Putamen (tissue), 1 donor: Measurements from ENCODE around the gene CNNM1.

Experiments used
- DNase-seq: peaks from one replicate; pipeline ENCODE4 v3.0.0-alpha.2; 2016; ENCODE audit warnings: low spot score

CNNM1 gene

GRCh38 chr10:99372546-99373271 lies 43.6 kb downstream of the CNNM1 start:
- no peak for DNase-seq

GRCh38 chr10:99374526-99374925 lies 45.4 kb downstream of the CNNM1 start:
- DNase-seq, result no peak

GRCh38 chr10:99374972-99375371 lies 45.8 kb downstream of the CNNM1 start:
- no peak for DNase-seq

GRCh38 chr10:99375426-99375825 lies 46.3 kb downstream of the CNNM1 start:
- DNase-seq, result no peak

GRCh38 chr10:99382176-99382575 lies 53.0 kb downstream of the CNNM1 start:
- no peak for DNase-seq

- DNase-seq, result no peak
Measured at GRCh38 chr10:99387071-99387470, 57.9 kb downstream of the CNNM1 start.

- DNase-seq, result no peak
Measured at GRCh38 chr10:99387541-99387940, 58.4 kb downstream of the CNNM1 start.

GRCh38 chr10:99389729-99390480 lies 60.7 kb downstream of the CNNM1 start:
- peak; percentile 79 for DNase-seq

DNA sequence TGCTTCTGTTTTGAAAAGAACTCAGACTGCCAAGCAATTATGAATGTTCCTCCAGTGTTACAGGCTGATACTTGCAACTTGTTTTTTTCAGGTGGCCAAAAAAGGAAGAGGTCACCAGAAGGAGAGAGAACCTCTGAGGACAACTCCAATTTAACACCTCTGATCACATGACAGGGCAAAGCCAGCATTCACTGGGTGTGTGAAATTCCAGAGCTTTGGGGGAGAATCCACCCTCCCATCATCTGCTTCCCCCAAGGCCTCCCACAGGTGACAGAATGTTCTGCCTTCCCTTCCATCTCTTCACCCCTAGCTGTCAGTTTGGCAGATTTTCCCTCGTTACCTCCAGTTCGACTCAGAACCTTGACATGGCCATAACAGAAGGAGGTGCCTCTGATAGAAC lies 62.2 kb downstream of the CNNM1 start:
- no peak for DNase-seq

- no peak for DNase-seq
Measured at GRCh38 chr10:99393036-99393435, 63.9 kb downstream of the CNNM1 start.

DNA sequence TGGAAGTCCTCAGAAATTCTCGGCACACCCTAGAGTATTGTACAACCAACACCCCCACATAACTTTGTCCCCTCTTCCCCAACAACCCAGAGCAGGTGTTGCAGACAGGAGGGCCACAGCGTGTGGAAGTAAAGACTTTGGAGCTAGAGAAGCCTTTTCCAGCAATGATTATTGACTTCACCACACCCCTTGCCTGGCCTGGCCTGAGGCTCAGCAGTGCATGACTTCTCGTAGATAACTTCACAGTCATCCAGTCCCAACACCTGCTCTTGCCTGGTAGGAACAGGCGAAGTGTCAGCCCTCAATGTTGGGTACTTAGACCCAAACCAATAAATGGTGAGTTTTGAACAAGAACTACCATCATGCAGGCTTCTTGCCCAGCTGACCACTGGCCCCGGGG lies 64.5 kb downstream of the CNNM1 start:
- DNase-seq, result no peak

DNA sequence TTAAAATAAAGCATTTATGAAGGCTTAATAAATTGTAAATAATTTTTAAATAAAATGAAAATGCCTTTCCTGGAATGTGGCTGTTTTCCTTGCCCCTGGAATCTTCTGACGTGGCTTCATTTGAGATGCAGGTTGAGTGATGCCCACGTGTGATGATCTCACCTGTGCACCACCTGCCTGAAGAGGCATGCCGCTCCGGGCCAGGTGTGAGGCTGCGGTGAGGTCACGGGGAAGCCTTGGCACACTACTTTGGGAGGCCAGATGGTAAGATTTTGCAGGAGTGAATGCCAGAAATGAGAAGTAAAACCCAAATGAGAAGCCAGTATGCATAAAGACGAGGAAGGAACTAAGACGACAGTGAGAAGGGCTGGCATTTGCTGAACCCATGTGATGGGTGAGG lies 65.1 kb downstream of the CNNM1 start:
- DNase-seq, result no peak

GRCh38 chr10:99394761-99395386 lies 65.7 kb downstream of the CNNM1 start:
- DNase-seq, result no peak

GRCh38 chr10:99395750-99396445 lies 66.7 kb downstream of the CNNM1 start:
- no peak for DNase-seq

GRCh38 chr10:99396471-99396870 lies 67.3 kb downstream of the CNNM1 start:
- no peak for DNase-seq

DNA sequence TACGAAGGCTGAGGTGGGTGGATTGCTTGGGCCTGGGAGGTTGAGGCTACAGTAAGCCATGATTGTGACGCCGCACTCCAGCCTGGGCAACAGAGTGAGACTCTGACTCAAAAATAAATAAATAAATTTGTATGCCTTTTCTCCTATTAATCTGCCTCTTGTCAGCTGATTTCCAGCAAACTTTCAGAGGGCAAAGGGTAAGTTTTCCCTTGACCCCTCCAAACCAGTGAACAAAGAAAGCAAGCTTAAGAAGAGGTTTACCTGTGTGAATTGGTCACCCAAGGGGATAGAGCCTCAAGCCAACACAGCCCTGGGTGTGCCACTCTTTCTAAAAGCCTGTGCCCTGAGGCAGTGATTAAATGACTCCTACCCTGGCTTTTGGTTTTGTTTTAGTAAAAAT lies 70.5 kb downstream of the CNNM1 start:
- DNase-seq, result no peak

DNA sequence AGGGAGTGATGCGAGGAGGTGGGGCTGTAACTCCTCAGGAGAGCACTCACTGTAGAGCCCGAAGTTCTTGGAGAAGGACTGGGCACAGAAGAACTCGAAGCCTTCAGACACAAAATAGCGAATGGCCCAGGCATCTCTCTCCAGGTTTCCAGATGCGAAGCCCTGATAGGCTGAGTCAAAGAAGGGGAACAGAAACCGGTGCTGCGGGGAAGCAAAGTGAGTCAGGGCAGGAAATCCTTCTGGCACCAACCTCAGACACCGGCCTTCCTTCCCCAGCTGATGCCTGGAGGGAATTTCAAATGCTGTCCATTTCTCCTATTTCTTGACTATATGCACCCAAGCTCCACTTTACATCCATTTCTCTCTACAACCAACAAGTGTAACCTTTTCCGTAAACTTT lies 74.5 kb downstream of the CNNM1 start:
- DNase-seq, result no peak

GRCh38 chr10:99406149-99406548 lies 77.0 kb downstream of the CNNM1 start:
- DNase-seq, result no peak

GRCh38 chr10:99410146-99410545 lies 81.0 kb downstream of the CNNM1 start:
- no peak for DNase-seq

GRCh38 chr10:99410876-99411275 lies 81.7 kb downstream of the CNNM1 start:
- no peak for DNase-seq

DNA sequence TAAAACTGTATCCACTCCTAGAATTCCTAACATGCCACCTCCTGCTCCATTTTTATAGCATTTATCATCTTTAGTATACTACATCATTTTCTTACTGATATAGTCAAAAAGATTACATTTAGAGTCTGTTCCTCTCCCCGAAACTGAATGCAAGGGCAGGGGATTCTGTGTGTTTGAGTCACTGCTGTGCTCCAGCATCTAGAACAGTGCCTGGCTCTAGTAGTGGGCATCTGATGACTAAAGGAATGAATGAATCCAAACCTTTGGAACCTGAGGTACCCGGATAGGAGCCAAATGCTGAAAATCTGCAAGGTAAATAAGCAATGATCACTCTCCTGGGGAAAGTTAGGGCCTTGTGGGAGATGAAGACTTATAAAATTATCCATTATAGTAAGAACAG lies 82.4 kb downstream of the CNNM1 start:
- no peak for DNase-seq

GRCh38 chr10:99412099-99412498 lies 82.9 kb downstream of the CNNM1 start:
- DNase-seq, result no peak
